Heart right ventricle (tissue), 16 donors: ENCODE measurements around the gene NAA20. TPM values are rescaled to one million over a fixed set of nuclear protein-coding genes. Genes with fewer than 3 reads are reported as not detected.

Source experiments
- ATAC-seq, 8 donors: fragments of 200-7000 bp; cut with Tn5 transposase; one replicate each; pipeline ENCODE4 v1.9.1; 2020; ENCODE audit warnings: mild to moderate bottlenecking in 8 of 8, moderate library complexity in 8 of 8, moderate number of reproducible peaks in 1 of 8
- DNase-seq, 2 donors: peaks; one replicate each; pipeline ENCODE4 v3.0.0-alpha.2; 2020
- H3K27ac ChIP-seq, 10 donors: fragments of 200-600 bp; sonication (generic) in 2 of 10; one replicate each; pipeline versions ENCODE4 v1.5.0 to v1.8.0; 2020 to 2022; ENCODE audit warnings: mild to moderate bottlenecking in 3 of 10
- H3K27me3 ChIP-seq, 7 donors: fragments of 200-600 bp; one replicate each; pipeline ENCODE4 v1.8.0; 2021 to 2022; ENCODE audit warnings: mild to moderate bottlenecking in 2 of 7
- H3K36me3 ChIP-seq, 9 donors: fragments of 200-600 bp; sonication (generic) in 1 of 9; one replicate each; pipeline versions ENCODE4 v1.5.0 to v1.8.0; 2020 to 2022; ENCODE audit warnings: mild to moderate bottlenecking in 2 of 9
- H3K4me1 ChIP-seq, 9 donors: fragments of 200-600 bp; sonication (generic) in 1 of 9; one replicate each; pipeline versions ENCODE4 v1.5.0 to v1.8.0; 2020 to 2022; ENCODE audit warnings: mild to moderate bottlenecking in 4 of 9
- H3K4me3 ChIP-seq, 10 donors: fragments of 200-600 bp; sonication (generic) in 2 of 10; one replicate each; pipeline versions ENCODE4 v1.5.0 to v1.8.0; 2020 to 2022; ENCODE audit warnings: mild to moderate bottlenecking in 7 of 10, moderate library complexity in 2 of 10
- H3K9me3 ChIP-seq, 11 donors: fragments of 200-600 bp in 10 of 11; sonication (generic) in 2 of 11; one replicate each; pipeline versions ENCODE4 v1.5.0 to v1.8.0; 2013 to 2022; ENCODE audit warnings: mild to moderate bottlenecking in 2 of 11, control low read depth in 1 of 11, moderate library complexity in 1 of 11
- WGBS, 2 donors: extraction: QIAGEN DNeasy Blood & Tissue Kit; methylation state at CpG; one replicate each; pipeline ENCODE4 v1.1.7; 2013; ENCODE audit warnings: inconsistent platforms in 1 of 2; 5-methylcytosine and 5-hydroxymethylcytosine counted together
- intact Hi-C, 10 donors: fragments of 100-400 bp; cut with DNase I; formaldehyde crosslinking; loops; one replicate each; pipeline versions ENCODE4 v1.11.1 to v1.14.2; 2022
- polyA plus RNA-seq, 2 donors: library from polyadenylated mRNA; stranded (reverse); fragments of 200-250 nt; gene quantifications; one replicate each; pipeline ENCODE4 v1.2.3, GENCODE V29; 2013
- total RNA-seq, 10 donors: library from RNA; stranded (reverse); fragmentation: NEBNext Ultra II Directional in 3 of 10; extraction: Animal tissue kit (Norgen Biotek cat#: 25700) in 3 of 10; gene quantifications; one replicate each; pipeline versions ENCODE4 v1.2.1 to v1.2.4, GENCODE V29; 2021 to 2023
- TF ChIP-seq, protein P1 (sequence below), 9 donors: fragments of 200-600 bp; sonication (generic) in 2 of 9; IDR thresholded peaks; one replicate each; pipeline versions ENCODE4 v1.5.0 to v1.8.0; 2021 to 2022; ENCODE audit warnings: antibody characterized with exemption in 9 of 9, mild to moderate bottlenecking in 5 of 9, moderate library complexity in 1 of 9
- donor health status: Arrhythmogenic right ventricular cardiomyopathy.
- donor health status: ischemic (EF 13 %, LVEDD 7.1; RV severe dilation, severe dysfunction).
- donor health status: healthy with polysubstance abuse.
- donor health status: DM: no; HTN: yes; CAD: no.
- donor health status: DM: no; HTN: no; CAD: no.
- donor health status: ischemic (EF 25% LVEDD 6.9; RV normal size, moderate dysfunction).
- donor health status: ischemic (EF 25% LVEDD 5.7; RV mildly dilated, moderate dysfunction).
- donor health status: healthy.
- donor health status: DM: yes; HTN: yes; CAD: no.
- donor health status: Ischemic cardiomyopathy.
- donor health status: ischemic (EF 35%, LVEDD 5.7; RV mildly dilated, moderate dysfunction).
- donor health status: nonischemic (EF 11% LVEDD 7.7; RV severe dilation, severe dysfunction).
- donor health status: DM: yes; HTN: yes; CAD: no.
- donor health status: PGD.
- donor health status: ischemic (EF 29% LVEDD 5.4; RV normal size, mild dysfunction).
- donor health status: nonischemic (EF 23%, LVEDD 6.1; RV moderate dilation, normal function).

NAA20 gene
- total and polyA plus RNA-seq, 12 donors = 53.7 to 98.1 (median 64.5) TPM

- ATAC-seq (no peak), DNase-seq (no peak)
- H3K36me3 ChIP-seq = peaks cover 0 to 100% (median 52%) of the 10 kb centered on the region in 9 donors
- intact Hi-C loops = no loop called here
- no peak overlapping the region for H3K4me3 ChIP-seq
- H3K4me1 ChIP-seq = peaks cover 5 to 72% (median 36%) of the 10 kb centered on the region in 9 donors
- no peaks in the 10 kb centered on the region for H3K27me3 ChIP-seq
- no peaks in the 10 kb centered on the region for H3K9me3 ChIP-seq
- TF ChIP-seq, protein P1, sequence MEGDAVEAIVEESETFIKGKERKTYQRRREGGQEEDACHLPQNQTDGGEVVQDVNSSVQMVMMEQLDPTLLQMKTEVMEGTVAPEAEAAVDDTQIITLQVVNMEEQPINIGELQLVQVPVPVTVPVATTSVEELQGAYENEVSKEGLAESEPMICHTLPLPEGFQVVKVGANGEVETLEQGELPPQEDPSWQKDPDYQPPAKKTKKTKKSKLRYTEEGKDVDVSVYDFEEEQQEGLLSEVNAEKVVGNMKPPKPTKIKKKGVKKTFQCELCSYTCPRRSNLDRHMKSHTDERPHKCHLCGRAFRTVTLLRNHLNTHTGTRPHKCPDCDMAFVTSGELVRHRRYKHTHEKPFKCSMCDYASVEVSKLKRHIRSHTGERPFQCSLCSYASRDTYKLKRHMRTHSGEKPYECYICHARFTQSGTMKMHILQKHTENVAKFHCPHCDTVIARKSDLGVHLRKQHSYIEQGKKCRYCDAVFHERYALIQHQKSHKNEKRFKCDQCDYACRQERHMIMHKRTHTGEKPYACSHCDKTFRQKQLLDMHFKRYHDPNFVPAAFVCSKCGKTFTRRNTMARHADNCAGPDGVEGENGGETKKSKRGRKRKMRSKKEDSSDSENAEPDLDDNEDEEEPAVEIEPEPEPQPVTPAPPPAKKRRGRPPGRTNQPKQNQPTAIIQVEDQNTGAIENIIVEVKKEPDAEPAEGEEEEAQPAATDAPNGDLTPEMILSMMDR (IDR thresholded peaks at IDR 0.05) = no peak
- 79 to 80% methylated on average over 4 of the region's 4 CpGs for WGBS, 2 donors
- peak overlapping the region in 3 of 10 donors; percentile 19 to 64 (median 32) for H3K27ac ChIP-seq
Measured at GRCh38 chr20:19968466-19969073, 48.6 kb upstream of the NAA20 start.

DNA sequence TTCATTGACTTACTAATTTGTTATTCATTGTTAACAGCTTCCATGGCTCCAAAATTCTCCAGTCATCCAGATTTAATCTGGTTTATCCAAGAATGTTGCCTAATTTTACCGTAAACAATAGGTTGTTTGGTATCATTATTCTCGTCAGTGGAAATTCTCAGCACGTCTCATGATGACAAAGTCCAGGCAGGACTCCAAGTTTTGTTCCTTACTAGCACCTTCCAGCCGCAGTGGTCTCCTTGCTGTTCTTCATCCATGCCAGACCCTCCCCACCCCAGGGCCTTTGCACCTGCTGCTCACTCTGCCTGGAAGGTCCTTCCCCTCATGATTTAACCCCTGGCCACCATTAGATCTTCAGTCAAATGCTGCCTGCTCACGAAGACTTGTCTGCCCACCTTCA is 48.1 kb upstream of the NAA20 start:
- peak in 1 of 8 donors; percentile 16 for ATAC-seq
- 52 to 62% methylated on average over 5 of the region's 5 CpGs for WGBS, 2 donors

DNA sequence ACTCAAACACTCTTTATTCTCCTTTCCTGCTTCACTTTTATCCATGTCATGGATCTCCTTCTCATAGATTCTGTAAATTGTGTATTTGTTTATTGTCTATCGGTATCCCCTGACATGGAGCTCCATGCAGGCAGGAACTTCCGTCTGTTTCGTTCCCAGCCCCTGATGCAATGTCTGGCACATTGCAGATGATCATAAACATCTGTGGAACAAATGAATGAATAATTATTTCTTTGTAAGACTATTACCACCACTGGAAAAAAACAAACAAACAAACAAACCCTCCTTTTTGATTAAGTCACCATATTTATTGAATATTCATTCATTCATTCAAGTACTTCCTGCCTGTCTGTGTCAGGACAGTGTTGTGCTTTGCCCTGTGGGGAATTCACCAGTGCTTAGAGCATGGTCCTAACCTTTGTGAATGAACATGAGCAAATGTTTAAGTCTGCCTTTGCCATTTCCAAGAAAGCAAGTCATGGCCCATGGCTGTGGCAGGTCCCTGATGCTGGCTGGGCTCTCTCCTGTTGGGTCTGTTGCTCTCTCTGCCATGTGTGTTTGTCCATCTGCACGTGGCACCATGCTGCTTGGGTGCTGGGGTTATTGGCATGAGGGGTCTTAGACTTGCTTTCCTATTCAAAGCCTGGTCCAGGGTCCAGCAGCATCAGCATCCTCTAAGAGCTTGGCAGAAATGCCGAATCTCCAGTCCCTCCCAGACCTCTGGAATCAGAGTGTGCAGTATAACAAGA is 47.5 kb upstream of the NAA20 start:
- intact Hi-C loops = loop anchor here in 5 of 10 donors (5.0 to 10.0 kb wide), 4 partner anchors 32 to 275 kb away; no protein-coding TSS in a partner anchor
- H3K4me3 ChIP-seq = no peak overlapping the region
- DNase-seq = no peak
- H3K27ac ChIP-seq = peak overlapping the region in 3 of 10 donors; percentile 19 to 71 (median 32)
- H3K9me3 ChIP-seq = no peaks in the 10 kb centered on the region
- TF ChIP-seq, protein P1 (IDR thresholded peaks at IDR 0.05) = no peak
- 82 to 87% methylated on average over 5 of the region's 5 CpGs for WGBS, 2 donors
- H3K36me3 ChIP-seq = peaks cover 0 to 94% (median 52%) of the 10 kb centered on the region in 9 donors
- H3K27me3 ChIP-seq = no peaks in the 10 kb centered on the region
- ATAC-seq = no peak
- peaks cover 14 to 72% (median 40%) of the 10 kb centered on the region in 9 donors for H3K4me1 ChIP-seq

More for the DNA sequence above, 48.1 kb upstream of the NAA20 start:
- TF ChIP-seq, protein P1 (IDR thresholded peaks at IDR 0.05) = no peak
- peak in 1 of 2 donors; percentile 25 for DNase-seq
- intact Hi-C loops = no loop called here
- no peak overlapping the region for H3K4me3 ChIP-seq
- H3K9me3 ChIP-seq = no peaks in the 10 kb centered on the region
- H3K36me3 ChIP-seq = peaks cover 0 to 100% (median 52%) of the 10 kb centered on the region in 9 donors
- H3K27ac ChIP-seq = peak overlapping the region in 2 of 10 donors; percentile 19 to 32
- H3K4me1 ChIP-seq = peaks cover 9 to 72% (median 40%) of the 10 kb centered on the region in 9 donors
- H3K27me3 ChIP-seq = no peaks in the 10 kb centered on the region

DNA sequence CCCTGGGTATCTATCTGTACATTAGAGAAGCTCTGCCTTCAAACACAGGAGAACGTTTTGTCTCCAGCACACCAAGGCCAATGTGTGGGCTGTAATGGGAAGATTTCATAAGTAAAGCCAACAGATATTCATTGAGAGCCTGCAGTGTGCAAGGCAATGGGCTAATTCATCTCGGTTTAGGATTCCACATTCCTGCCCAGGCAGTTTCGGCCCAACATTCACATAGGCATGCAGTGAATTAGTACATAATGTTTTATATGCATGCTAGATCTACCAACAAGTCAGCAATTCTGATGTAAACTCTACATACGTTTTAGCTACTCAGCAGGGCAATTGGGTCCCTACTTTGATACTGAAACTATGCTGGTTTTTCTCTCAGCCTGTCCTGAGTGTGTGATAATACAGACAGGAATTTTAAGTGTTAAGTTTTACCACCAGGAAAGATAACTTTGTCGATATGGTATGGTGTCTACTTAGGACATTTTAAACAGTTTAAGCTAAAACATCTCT is 46.9 kb upstream of the NAA20 start:
- DNase-seq = no peak
- H3K27ac ChIP-seq = peak overlapping the region in 2 of 10 donors; percentile 32 to 71
- H3K27me3 ChIP-seq = no peaks in the 10 kb centered on the region
- peaks cover 0 to 89% (median 47%) of the 10 kb centered on the region in 9 donors for H3K36me3 ChIP-seq
- WGBS, 2 donors = 56 to 70% methylated on average over 5 of the region's 5 CpGs
- H3K9me3 ChIP-seq = no peaks in the 10 kb centered on the region
- peaks cover 14 to 75% (median 42%) of the 10 kb centered on the region in 9 donors for H3K4me1 ChIP-seq
- ATAC-seq = no peak
- TF ChIP-seq, protein P1 (IDR thresholded peaks at IDR 0.05) = no peak
- no peak overlapping the region for H3K4me3 ChIP-seq
- intact Hi-C loops = loop anchor here in 5 of 10 donors (5.0 to 10.0 kb wide), 4 partner anchors 33 to 276 kb away; no protein-coding TSS in a partner anchor
